OCI-LY7 (cell line): ENCODE data around the gene ECE1. TPM values are rescaled to one million over a fixed set of nuclear protein-coding genes. Genes with fewer than 3 reads are reported as not detected.
A peak's percentile ranks its signal among the peaks of the same experiment; 100 is the strongest.

ENCODE experiments used
- BruUV-seq: library from RNA; stranded (reverse); fragments of 400-500 nt; replicated peaks from 2 replicates; lab custom pipeline; 2021; lab: Mats Ljungman, UMichigan
- CTCF ChIA-PET: fragments of 300-600 bp; sonication (Branson Sonifier 250); formaldehyde crosslinking; loops from one replicate; lab custom pipeline; 2022; ENCODE audit warnings: antibody characterized with exemption; ENCODE audit not compliant: unreplicated experiment; lab: Charles Lee
- POLR2A ChIA-PET: fragments of 300-600 bp; sonication (Branson Sonifier 250); formaldehyde crosslinking; loops from one replicate; lab custom pipeline; 2022; ENCODE audit warnings: antibody characterized with exemption; lab: Charles Lee
- DNase-seq: peaks from one replicate; pipeline ENCODE4 v3.0.0-alpha.2; 2015; ENCODE audit warnings: low spot score
- H2AFZ ChIP-seq: fragments of 200-600 bp; sonication (generic), shearing (Covaris generic); 2 replicates; pipeline ENCODE4 v1.6.1; 2014; ENCODE audit warnings: mild to moderate bottlenecking, antibody characterized with exemption, low read length, moderate library complexity
- H3K27ac ChIP-seq: fragments of 200-600 bp; sonication (generic); 2 replicates; pipeline ENCODE4 v1.5.1; 2014; ENCODE audit warnings: mixed run types, low read depth, mild to moderate bottlenecking, moderate library complexity, low read length, inconsistent platforms; ENCODE audit not compliant: poor library complexity, severe bottlenecking
- H3K36me3 ChIP-seq: fragments of 200-600 bp; sonication (generic); 2 replicates; pipeline ENCODE4 v1.6.1; 2014; ENCODE audit warnings: mild to moderate bottlenecking, antibody characterized with exemption, low read length, moderate library complexity, mixed read lengths; ENCODE audit not compliant: insufficient read depth
- H3K4me1 ChIP-seq: fragments of 200-600 bp; sonication (generic); 2 replicates; pipeline ENCODE4 v1.5.1; 2014; ENCODE audit warnings: mild to moderate bottlenecking, low read length; ENCODE audit not compliant: insufficient read depth, poor library complexity, severe bottlenecking
- H3K4me2 ChIP-seq: fragments of 200-600 bp; sonication (generic); 2 replicates; pipeline ENCODE4 v1.6.1; 2014; ENCODE audit warnings: mild to moderate bottlenecking, low read length
- H3K4me3 ChIP-seq: fragments of 200-600 bp; sonication (generic); 2 replicates; pipeline ENCODE4 v1.5.1; 2014; ENCODE audit warnings: mild to moderate bottlenecking, low read depth, low read length; ENCODE audit not compliant: poor library complexity, severe bottlenecking
- H3K79me2 ChIP-seq: fragments of 200-600 bp; sonication (generic); 2 replicates; pipeline ENCODE4 v1.6.1; 2016; ENCODE audit warnings: low read depth, mild to moderate bottlenecking, low read length, moderate library complexity, mixed read lengths; ENCODE audit not compliant: insufficient read depth
- H3K9me2 ChIP-seq: fragments of 200-600 bp; sonication (generic); 2 replicates; pipeline ENCODE4 v1.6.1; 2016; ENCODE audit warnings: mild to moderate bottlenecking, low read length, mixed read lengths; ENCODE audit not compliant: insufficient read depth
- H3K9me3 ChIP-seq: fragments of 200-600 bp; sonication (generic); 2 replicates; pipeline ENCODE4 v1.6.1; 2014; ENCODE audit warnings: mild to moderate bottlenecking, mixed run types, low read length, mixed read lengths
- H4K20me1 ChIP-seq: fragments of 200-600 bp; sonication (generic); 2 replicates; pipeline ENCODE4 v1.6.1; 2014; ENCODE audit warnings: mild to moderate bottlenecking, antibody characterized with exemption, low read length, moderate library complexity, mixed read lengths; ENCODE audit not compliant: insufficient read depth
- CTCF ChIP-seq: fragments of 200-600 bp; sonication (generic); conservative IDR thresholded peaks from 2 replicates; pipeline ENCODE4 v1.5.1; 2014; ENCODE audit warnings: mild to moderate bottlenecking, antibody characterized with exemption, low read length, moderate library complexity, mixed read lengths
- EZH2phosphoT487 ChIP-seq: fragments of 200-600 bp; sonication (generic); IDR thresholded peaks from 2 replicates; pipeline ENCODE4 v1.6.1; 2018; ENCODE audit warnings: low read depth, borderline replicate concordance, mild to moderate bottlenecking, mixed run types, antibody characterized with exemption, low read length, moderate library complexity, mixed read lengths
- intact Hi-C: fragments of 100-400 bp; cut with micrococcal nuclease; formaldehyde crosslinking; loops from one replicate; pipeline ENCODE4 v1.10.0; 2022; ENCODE audit not compliant: unreplicated experiment
- total RNA-seq, 2 experiments: library from RNA; depleted of rRNA in 1 of 2; stranded (reverse); fragments of >200 nt in 1 of 2; shearing (Covaris generic) in 1 of 2; gene quantifications; 2 replicates each; pipeline ENCODE4 v1.2.3, GENCODE V29; 2014 to 2022

ECE1 gene
- total RNA-seq, 2 experiments from 2014 or later = 20.0 to 32.8 TPM

DNA sequence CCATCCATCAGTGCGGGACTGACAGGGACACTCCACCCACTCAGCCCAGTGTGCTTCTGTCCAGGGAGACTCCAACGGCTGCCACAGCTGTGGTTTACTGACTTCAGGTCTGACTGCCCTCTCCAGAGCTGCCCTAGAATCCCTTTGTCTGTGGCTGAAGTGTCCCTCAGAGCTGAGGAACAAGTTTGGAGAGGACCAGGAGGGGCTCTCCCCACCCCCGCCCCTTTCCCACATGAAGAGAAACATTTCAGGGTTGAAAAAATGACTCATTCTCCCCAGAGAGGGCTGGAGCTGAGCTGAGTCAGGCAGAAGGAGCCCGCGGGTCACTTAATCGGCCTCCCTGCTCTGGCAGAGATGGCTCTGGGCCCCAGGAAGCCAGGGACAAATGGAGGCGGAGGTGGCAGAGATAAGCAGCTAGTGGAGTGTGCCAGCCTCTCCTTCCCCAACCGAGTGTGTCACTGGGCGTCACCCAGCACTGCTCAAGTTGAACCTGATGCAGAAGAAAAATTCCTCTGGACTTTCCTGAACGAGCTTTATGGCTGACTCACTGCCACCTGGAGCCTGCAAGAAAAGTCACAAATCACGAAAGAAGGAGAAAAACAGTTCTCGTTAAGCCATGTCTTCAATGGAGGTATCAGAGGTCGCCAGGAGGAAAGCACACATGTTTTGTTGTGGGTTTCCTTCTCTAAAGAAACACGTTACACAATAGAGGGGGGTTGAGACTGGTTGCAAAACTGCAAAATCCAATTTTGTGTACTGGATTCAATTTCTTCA, 34.3 kb upstream of the ECE1 start:
- no peaks in the 10 kb centered on the region for H3K9me2 ChIP-seq
- TF ChIP-seq CTCF (no peak), EZH2phosphoT487 (no peak)
- H3K4me2 ChIP-seq = peak overlapping the region; percentile 56
- no peaks in the 10 kb centered on the region for H4K20me1 ChIP-seq
- no peaks in the 10 kb centered on the region for H3K36me3 ChIP-seq
- H3K4me1 ChIP-seq = peaks cover 38% of the 10 kb centered on the region
- ChIA-PET POLR2A (interaction anchor here (0.9 to 3.5 kb wide), 4 partner anchors 9 to 31 kb away, joined by 3 to 26 read pairs (median 10); no protein-coding TSS in a partner anchor), CTCF (interaction anchor here (0.8 to 0.9 kb wide), 2 partner anchors 10 to 25 kb away, joined by 3 to 6 read pairs; no protein-coding TSS in a partner anchor)
- peak overlapping the region; percentile 12 for H3K27ac ChIP-seq
- no TSS peak for BruUV-seq
- H2AFZ ChIP-seq = peak overlapping the region; percentile 46; the same call in 1 of the 2 replicates
- DNase-seq = peak; percentile 35
- H3K4me3 ChIP-seq = peak overlapping the region; percentile 10
- intact Hi-C loops = no loop called here
- H3K9me3 ChIP-seq = no peaks in the 10 kb centered on the region
- no peaks in the 10 kb centered on the region for H3K79me2 ChIP-seq

GRCh38 chr1:21323091-21323490, 32.8 kb upstream of the ECE1 start:
- POLR2A ChIA-PET = interaction anchor here (0.5 to 3.5 kb wide), 4 partner anchors 11 to 29 kb away, joined by 3 to 26 read pairs (median 4); no protein-coding TSS in a partner anchor

More at GRCh38 chr1:21323091-21323490, 32.8 kb upstream of the ECE1 start:
- intact Hi-C loops = no loop called here
- no peaks in the 10 kb centered on the region for H3K9me2 ChIP-seq
- no peak overlapping the region for H3K27ac ChIP-seq
- CTCF ChIA-PET = no interaction called here
- H3K4me1 ChIP-seq = peaks cover 31% of the 10 kb centered on the region
- DNase-seq = no peak
- no peak overlapping the region for H3K4me3 ChIP-seq
- no peaks in the 10 kb centered on the region for H3K79me2 ChIP-seq
- TF ChIP-seq CTCF (no peak), EZH2phosphoT487 (no peak)
- no peak overlapping the region for H2AFZ ChIP-seq
- H3K9me3 ChIP-seq = no peaks in the 10 kb centered on the region
- H4K20me1 ChIP-seq = no peaks in the 10 kb centered on the region
- BruUV-seq = no TSS peak
- H3K4me2 ChIP-seq = no peak overlapping the region
- H3K36me3 ChIP-seq = no peaks in the 10 kb centered on the region
